Measurements from ENCODE around the gene AFM. TPM values are rescaled to one million over a fixed set of nuclear protein-coding genes. Genes with fewer than 3 reads are reported as not detected.

Gene AFM
- total RNA-seq, 6 donors from 2014 or later, result 0.20 TPM; not detected in 5

DNA sequence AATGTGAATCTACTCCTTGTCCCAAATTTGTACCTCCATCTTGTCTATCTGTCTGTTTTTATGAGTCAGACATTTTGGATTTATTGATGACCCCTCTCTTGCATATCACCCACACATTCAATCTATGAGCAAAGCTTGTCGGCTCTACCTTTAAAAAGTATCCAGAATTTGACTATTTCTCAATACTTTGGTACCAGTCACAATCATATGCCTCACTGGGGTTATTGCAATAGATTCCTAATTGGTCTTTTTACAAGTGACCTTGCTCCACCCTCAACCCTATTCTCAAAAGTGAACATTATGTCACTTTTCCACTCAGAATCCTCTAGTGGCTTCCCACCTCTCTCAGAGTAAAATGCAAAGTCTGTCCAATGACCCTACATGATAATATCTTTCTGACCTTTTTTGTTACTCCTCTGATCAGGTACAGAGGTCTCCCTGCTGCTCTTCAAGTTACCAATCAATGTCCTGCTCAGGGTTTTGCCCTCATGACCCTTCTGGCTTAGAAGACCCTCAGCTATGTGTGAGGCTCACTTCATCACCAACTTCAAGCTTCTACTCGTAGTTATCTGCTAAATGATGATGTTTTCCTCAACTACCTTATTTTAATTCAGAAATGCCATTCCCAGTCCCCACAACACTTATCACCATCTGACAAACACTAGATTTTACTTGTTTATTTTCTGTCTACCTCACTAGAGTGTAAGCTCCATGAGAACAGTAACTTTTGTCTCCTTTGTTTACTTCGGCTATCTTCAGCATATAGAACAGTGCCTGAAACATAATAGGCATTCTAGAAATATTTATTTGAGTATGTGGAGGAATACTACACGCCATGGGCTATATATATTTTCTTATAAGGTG, 23.1 kb upstream of the AFM start:
- Histone ChIP-seq H3K27me3 (no peaks in the 10 kb centered on the region), H3K9me3 (no peaks in the 10 kb centered on the region), H3K27ac (no peak overlapping the region), H3K36me3 (no peaks in the 10 kb centered on the region), H3K4me3 (no peak overlapping the region), H3K4me1 (no peaks in the 10 kb centered on the region)
- DNase-seq (no peak), ATAC-seq (ENCODE audit: low FRiP score in 2 of 2) (no peak)
- TF ChIP-seq, protein P1, sequence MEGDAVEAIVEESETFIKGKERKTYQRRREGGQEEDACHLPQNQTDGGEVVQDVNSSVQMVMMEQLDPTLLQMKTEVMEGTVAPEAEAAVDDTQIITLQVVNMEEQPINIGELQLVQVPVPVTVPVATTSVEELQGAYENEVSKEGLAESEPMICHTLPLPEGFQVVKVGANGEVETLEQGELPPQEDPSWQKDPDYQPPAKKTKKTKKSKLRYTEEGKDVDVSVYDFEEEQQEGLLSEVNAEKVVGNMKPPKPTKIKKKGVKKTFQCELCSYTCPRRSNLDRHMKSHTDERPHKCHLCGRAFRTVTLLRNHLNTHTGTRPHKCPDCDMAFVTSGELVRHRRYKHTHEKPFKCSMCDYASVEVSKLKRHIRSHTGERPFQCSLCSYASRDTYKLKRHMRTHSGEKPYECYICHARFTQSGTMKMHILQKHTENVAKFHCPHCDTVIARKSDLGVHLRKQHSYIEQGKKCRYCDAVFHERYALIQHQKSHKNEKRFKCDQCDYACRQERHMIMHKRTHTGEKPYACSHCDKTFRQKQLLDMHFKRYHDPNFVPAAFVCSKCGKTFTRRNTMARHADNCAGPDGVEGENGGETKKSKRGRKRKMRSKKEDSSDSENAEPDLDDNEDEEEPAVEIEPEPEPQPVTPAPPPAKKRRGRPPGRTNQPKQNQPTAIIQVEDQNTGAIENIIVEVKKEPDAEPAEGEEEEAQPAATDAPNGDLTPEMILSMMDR (IDR thresholded peaks at IDR 0.05), result no peak
- TF ChIP-seq POLR2AphosphoS5 (IDR thresholded peaks at IDR 0.05) (no peak), POLR2A (IDR thresholded peaks at IDR 0.05) (no peak)
- WGBS, 2 donors, result 78 to 85% methylated on average over 4 of the region's 4 CpGs

- Histone ChIP-seq H3K27me3 (no peaks in the 10 kb centered on the region), H3K9me3 (no peaks in the 10 kb centered on the region), H3K4me3 (no peak overlapping the region), H3K27ac (no peak overlapping the region), H3K4me1 (no peaks in the 10 kb centered on the region), H3K36me3 (no peaks in the 10 kb centered on the region)
- DNase-seq (no peak), ATAC-seq (ENCODE audit: low FRiP score in 2 of 2) (no peak)
- TF ChIP-seq EP300 (IDR thresholded peaks at IDR 0.05) (no peak), POLR2A (IDR thresholded peaks at IDR 0.05) (no peak), POLR2AphosphoS5 (IDR thresholded peaks at IDR 0.05) (no peak)
- TF ChIP-seq, protein P1 (IDR thresholded peaks at IDR 0.05), result no peak
- 65 to 72% methylated on average over 3 of the region's 3 CpGs for whole genome bisulfite sequencing, 2 donors
Observed at GRCh38 chr4:73459048-73459421, 22.5 kb upstream of the AFM start.

GRCh38 chr4:73460913-73461522, 20.5 kb upstream of the AFM start:
- Histone ChIP-seq H3K27ac (no peak overlapping the region), H3K27me3 (no peaks in the 10 kb centered on the region), H3K4me1 (no peaks in the 10 kb centered on the region), H3K9me3 (no peaks in the 10 kb centered on the region), H3K4me3 (no peak overlapping the region), H3K36me3 (no peaks in the 10 kb centered on the region)
- TF ChIP-seq, protein P1 (IDR thresholded peaks at IDR 0.05), result no peak
- no peak for TF ChIP-seq POLR2AphosphoS5 (IDR thresholded peaks at IDR 0.05)
- no peak for TF ChIP-seq EP300 (IDR thresholded peaks at IDR 0.05)
- TF ChIP-seq POLR2A (IDR thresholded peaks at IDR 0.05), result no peak
- DNase-seq (no peak), ATAC-seq (ENCODE audit: low FRiP score in 2 of 2) (no peak)
- 71 to 78% methylated on average over 4 of the region's 4 CpGs for WGBS, 2 donors

DNA sequence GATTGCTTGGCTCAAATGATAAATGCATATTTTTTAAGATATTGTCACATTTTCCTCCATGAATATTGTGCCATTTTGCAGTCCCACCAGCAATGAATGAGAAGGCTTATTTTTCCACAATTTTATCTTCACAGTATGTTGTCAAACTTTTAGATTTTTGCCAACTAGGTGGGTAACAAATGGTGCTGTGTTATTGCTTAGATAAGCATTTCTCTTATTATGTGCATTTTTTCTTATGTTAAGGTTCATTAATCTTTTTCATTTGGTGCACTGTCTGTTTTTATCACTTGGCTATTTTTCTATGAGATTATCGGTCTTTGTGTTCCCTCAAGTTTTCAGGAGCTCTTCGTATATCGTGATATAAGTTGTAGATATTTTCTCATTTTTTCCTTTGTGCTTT, 13.4 kb upstream of the AFM start:
- TF ChIP-seq EP300 (IDR thresholded peaks at IDR 0.05), result no peak
- TF ChIP-seq, protein P1 (IDR thresholded peaks at IDR 0.05), result no peak
- no peak for TF ChIP-seq POLR2A (IDR thresholded peaks at IDR 0.05)
- no peak for TF ChIP-seq POLR2AphosphoS5 (IDR thresholded peaks at IDR 0.05)
- H3K27me3 ChIP-seq, result no peaks in the 10 kb centered on the region
- H3K4me1 ChIP-seq, result no peaks in the 10 kb centered on the region
- H3K9me3 ChIP-seq, result peaks cover 0 to 9% (median 0%) of the 10 kb centered on the region in 4 donors
- DNase-seq (no peak), ATAC-seq (ENCODE audit: low FRiP score in 2 of 2) (no peak)
- H3K4me3 ChIP-seq, result no peak overlapping the region
- WGBS, 2 donors, result 96 to 97% methylated on average over 3 of the region's 3 CpGs
- no peaks in the 10 kb centered on the region for H3K36me3 ChIP-seq
- no peak overlapping the region for H3K27ac ChIP-seq

Measured in upper lobe of left lung (tissue), 6 donors.